GM19193 (cell line): ENCODE data around the gene CFAP99.

Source experiments
- POLR2A ChIP-seq: IDR thresholded peaks from 4 replicates; pipeline ENCODE4 v1.6.1; 2011; ENCODE audit not compliant: insufficient read depth, insufficient read length; ENCODE audit errors: extremely low read depth

CFAP99 gene

GRCh38 chr4:2418650-2419571 lies at the start of gene CFAP99:
CFAP99 (plus strand) TSS chr4:2418955.
- TF ChIP-seq POLR2A: no peak

DNA sequence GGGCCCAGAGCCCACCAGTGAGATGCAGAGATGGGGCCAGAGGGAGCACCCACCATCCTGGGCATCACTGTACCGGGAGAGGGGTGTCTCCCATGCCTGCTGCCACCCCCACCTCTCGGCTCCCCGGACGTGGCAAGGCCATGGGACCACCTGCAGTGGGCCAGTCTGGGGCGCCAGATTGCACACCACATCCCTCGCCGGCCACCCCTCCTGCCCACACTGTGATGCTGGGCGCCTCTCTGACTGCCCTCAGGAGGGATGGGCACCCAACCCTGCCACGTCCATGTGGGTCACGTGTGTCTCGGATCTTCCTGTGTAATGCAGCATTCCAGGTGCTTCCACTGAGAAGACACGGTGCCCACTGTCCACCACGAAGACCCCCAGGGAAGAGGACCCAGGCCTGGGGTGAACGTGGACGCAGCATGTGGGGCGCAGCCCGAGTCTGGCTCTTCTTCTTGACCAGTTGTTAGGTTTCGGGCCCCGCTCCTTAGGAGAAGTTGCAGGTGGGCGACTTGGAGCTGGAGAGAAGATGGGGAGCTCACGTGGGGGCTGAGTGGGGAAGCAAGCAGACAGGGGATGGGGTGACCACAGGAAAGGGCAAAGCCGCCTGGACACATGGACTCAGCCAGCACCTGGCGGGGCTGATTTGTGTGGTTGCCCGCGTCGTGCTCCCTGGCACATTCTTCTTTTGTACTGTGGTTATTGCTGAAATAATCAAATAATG lies 48.0 kb upstream of the CFAP99 start:
- no peak for TF ChIP-seq POLR2A

DNA sequence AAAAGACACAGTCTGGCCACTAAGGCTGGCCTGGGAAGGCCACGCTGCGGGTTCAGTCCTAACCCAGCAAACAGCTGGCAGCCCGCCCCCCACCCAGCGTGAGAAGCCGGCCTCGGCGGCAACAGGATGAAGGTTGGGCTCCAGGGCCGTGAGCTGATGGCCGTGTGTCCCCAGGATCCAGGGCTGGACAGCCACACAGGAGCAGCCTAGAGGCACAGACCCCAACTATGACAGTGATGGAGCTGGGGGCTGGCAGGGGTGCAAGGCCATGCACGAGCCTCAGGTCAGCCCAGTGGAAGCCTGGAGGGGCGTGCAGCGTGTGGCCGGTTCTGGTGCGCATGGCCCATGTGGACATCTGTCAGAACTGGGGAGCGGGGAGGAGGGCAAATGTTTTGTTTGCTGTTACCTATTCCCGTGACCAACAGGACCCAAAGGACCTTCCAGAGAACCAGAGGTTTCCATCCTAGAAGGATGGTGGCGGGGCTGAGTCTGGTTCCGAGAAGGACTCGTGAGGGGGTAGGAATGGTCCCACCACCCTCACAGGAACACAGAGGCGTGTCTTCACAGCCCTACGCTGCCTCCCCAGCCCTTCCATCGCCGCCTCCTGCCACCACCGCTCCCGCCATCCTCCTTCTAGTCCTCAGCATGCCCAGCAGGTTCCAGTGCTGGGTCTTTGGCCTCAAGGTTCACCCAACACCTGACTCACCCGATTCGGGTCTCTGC lies 46.8 kb upstream of the CFAP99 start:
- TF ChIP-seq POLR2A: no peak

- no peak for TF ChIP-seq POLR2A
Measured at GRCh38 chr4:2372488-2373030, 46.2 kb upstream of the CFAP99 start.

- no peak for TF ChIP-seq POLR2A
Measured at GRCh38 chr4:2373532-2373931, 45.2 kb upstream of the CFAP99 start.

DNA sequence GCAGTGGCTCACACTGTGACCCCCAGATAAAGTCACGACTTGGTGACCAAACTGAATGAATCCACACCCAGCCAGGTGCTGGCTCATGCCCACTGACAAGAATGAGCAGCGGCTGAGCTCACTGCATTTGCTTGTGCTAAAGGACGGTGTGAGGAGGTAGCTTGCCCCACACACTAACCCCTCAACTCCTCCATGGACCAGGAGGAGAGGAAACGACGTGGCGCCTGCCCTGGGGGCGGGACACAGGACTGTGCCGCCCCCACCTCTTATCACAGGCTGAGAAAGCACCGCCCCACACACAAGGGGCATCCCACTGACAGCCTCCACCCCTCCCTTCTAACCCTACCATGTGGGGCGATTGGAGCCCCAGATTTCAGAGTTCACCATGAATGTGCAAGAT lies 43.3 kb upstream of the CFAP99 start:
- no peak for TF ChIP-seq POLR2A

GRCh38 chr4:2377241-2377640 lies 41.5 kb upstream of the CFAP99 start:
- TF ChIP-seq POLR2A: no peak

- TF ChIP-seq POLR2A: no peak
Measured at GRCh38 chr4:2378401-2378800, 40.4 kb upstream of the CFAP99 start.

- TF ChIP-seq POLR2A: no peak
Measured at GRCh38 chr4:2378898-2379297, 39.9 kb upstream of the CFAP99 start.

DNA sequence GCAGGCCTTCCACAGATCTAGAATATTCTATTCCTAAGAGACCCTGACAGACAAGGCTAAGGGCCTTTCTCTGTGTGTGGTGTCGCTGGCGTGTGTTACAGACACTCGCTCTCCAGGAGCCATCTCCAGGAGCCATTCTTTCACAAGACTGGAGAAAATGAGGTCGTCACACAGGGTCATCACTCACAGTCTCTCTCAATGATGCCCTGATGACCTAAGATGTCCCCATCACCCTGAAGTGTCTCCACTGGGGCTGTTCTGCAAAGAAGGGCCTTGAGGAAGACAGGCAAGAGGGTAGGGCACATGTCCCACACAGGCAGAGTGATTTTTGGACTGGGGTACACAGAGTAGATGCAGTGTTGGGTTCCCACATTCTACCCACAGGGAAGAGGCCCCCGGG lies 35.0 kb upstream of the CFAP99 start:
- no peak for TF ChIP-seq POLR2A

- TF ChIP-seq POLR2A: no peak
Measured at GRCh38 chr4:2384245-2384644, 34.5 kb upstream of the CFAP99 start.

- TF ChIP-seq POLR2A: no peak
Measured at GRCh38 chr4:2385516-2385915, 33.2 kb upstream of the CFAP99 start.

- TF ChIP-seq POLR2A: no peak
Measured at GRCh38 chr4:2386717-2387116, 32.0 kb upstream of the CFAP99 start.

DNA sequence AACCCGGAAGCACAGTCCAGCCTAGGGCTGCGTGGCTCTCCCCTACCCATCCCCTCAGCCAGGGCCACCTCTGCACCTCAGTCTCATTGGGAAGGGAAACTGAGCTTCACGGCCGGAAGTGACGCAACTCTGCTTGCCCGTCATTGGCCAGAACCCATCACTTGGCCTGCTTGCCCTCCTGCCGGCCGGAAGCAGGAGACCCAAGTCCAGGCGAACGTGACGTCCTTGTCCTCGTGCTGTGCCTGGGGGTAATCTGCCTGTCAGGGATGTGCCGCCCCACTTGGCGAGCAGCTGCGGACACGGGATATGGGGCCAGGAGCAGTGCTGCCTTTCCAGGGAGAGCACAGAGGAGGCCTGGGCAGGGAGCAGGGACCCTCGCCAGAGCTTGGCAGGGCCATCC lies 31.5 kb upstream of the CFAP99 start:
- TF ChIP-seq POLR2A: no peak

DNA sequence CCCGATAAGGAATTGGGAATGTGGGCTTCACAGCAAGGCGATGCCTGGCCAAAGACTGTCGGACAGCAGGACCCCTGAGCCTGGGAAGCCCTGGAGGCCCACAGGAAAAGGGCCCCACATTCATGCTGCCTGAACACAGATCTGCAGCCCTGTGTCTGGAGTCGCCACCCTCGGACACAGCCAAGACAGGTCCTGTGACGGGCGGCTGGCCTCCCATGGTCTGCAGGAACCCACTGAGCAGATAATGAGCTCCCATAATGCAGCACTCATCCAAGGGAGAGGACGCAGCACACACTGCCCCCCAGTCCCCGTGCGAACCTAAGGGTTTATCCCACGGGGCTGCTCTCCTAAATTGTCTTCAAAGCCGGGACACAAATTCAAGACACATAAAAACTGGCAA lies 30.9 kb upstream of the CFAP99 start:
- TF ChIP-seq POLR2A: no peak
